DMS153 treated with DMSO at 0.1 percent for 48 hours (cell line): Measurements from ENCODE around the gene DET1.

Experiments used
- DNase-seq: peaks from one replicate; lab custom pipeline; 2025; ENCODE audit not compliant: unreplicated experiment; lab: John Stamatoyannopoulos, UW

Gene DET1

GRCh38 chr15:88467935-88468528, 78.4 kb downstream of the DET1 start:
- DNase-seq: no peak

GRCh38 chr15:88467073-88467934, 79.2 kb downstream of the DET1 start, which contains the start of the genes MRPL46 and MRPS11:
MRPL46 (minus strand) TSS chr15:88467388; CDS start chr15:88467377, 11 bp downstream.
MRPS11 (plus strand) TSS chr15:88467708; CDS start chr15:88467718, 10 bp downstream.
- DNase-seq: peak; percentile 28

GRCh38 chr15:88465633-88466224, 80.8 kb downstream of the DET1 start:
- DNase-seq: no peak

- DNase-seq: no peak
Observed at GRCh38 chr15:88463870-88464532, 82.5 kb downstream of the DET1 start.
